DOHH2 (cell line): ENCODE measurements around the gene HERC2.
A peak's percentile ranks its signal among the peaks of the same experiment; 100 is the strongest.

Source experiments
- H3F3A ChIP-seq: fragments of 200-600 bp; sonication (generic), shearing (Covaris generic); 2 replicates; pipeline ENCODE4 v1.6.0; 2016; ENCODE audit warnings: antibody characterized with exemption, mild to moderate bottlenecking; ENCODE audit not compliant: control insufficient read depth, insufficient read depth
- H3K27ac ChIP-seq: fragments of 200-600 bp; sonication (generic); 2 replicates; pipeline ENCODE4 v1.5.1; 2014; ENCODE audit warnings: low read depth, mild to moderate bottlenecking, low read length, moderate library complexity
- H3K27me3 ChIP-seq: fragments of 200-600 bp; sonication (generic); 2 replicates; pipeline ENCODE4 v1.6.1; 2014; ENCODE audit warnings: mild to moderate bottlenecking, low read length, mixed read lengths; ENCODE audit not compliant: control insufficient read depth
- H3K36me3 ChIP-seq: fragments of 200-600 bp; sonication (generic); 2 replicates; pipeline ENCODE4 v1.6.1; 2014; ENCODE audit warnings: mild to moderate bottlenecking, low read length, moderate library complexity, mixed read lengths; ENCODE audit not compliant: control insufficient read depth
- H3K4me1 ChIP-seq: fragments of 200-600 bp; sonication (generic); 2 replicates; pipeline ENCODE4 v1.6.1; 2014; ENCODE audit warnings: mild to moderate bottlenecking, low read length, mixed read lengths; ENCODE audit not compliant: control insufficient read depth
- H3K4me2 ChIP-seq: fragments of 200-600 bp; sonication (generic); 2 replicates; pipeline ENCODE4 v1.6.0; 2014; ENCODE audit warnings: mild to moderate bottlenecking, low read length, moderate library complexity
- H3K4me3 ChIP-seq: fragments of 200-600 bp; sonication (generic); 2 replicates; pipeline ENCODE4 v1.5.1; 2014; ENCODE audit warnings: mild to moderate bottlenecking, low read length, mixed read lengths
- H3K79me2 ChIP-seq: fragments of 200-600 bp; sonication (generic); 2 replicates; pipeline ENCODE4 v1.6.1; 2014; ENCODE audit warnings: mild to moderate bottlenecking, low read length, mixed read lengths; ENCODE audit not compliant: control insufficient read depth
- H3K9me2 ChIP-seq: fragments of 200-600 bp; sonication (generic); replicated peaks from 2 replicates; pipeline ENCODE4 v1.6.1; 2014; ENCODE audit warnings: mild to moderate bottlenecking, low read length, mixed read lengths; ENCODE audit not compliant: control insufficient read depth
- H3K9me3 ChIP-seq: fragments of 200-600 bp; sonication (generic); 2 replicates; pipeline ENCODE4 v1.6.1; 2014; ENCODE audit warnings: antibody characterized with exemption, low read length, mixed read lengths; ENCODE audit not compliant: control insufficient read depth, insufficient read depth
- H4K20me1 ChIP-seq: fragments of 200-600 bp; sonication (generic); 2 replicates; pipeline ENCODE4 v1.6.0; 2014; ENCODE audit warnings: low read depth, mild to moderate bottlenecking, antibody characterized with exemption, low read length, moderate library complexity; ENCODE audit not compliant: control insufficient read depth, insufficient read depth
- EZH2phosphoT487 ChIP-seq: fragments of 200-600 bp; sonication (generic); IDR thresholded peaks from 2 replicates; pipeline ENCODE4 v1.6.1; 2017; ENCODE audit warnings: borderline replicate concordance, mild to moderate bottlenecking, antibody characterized with exemption, low read length, moderate library complexity, mixed read lengths
- TF ChIP-seq, protein P1 (sequence below): fragments of 200-600 bp; sonication (generic); IDR thresholded peaks from one replicate; pipeline ENCODE4 v1.5.1; 2014; ENCODE audit warnings: antibody characterized with exemption, mild to moderate bottlenecking, low read depth, low read length; ENCODE audit not compliant: poor library complexity, severe bottlenecking

HERC2 gene

DNA sequence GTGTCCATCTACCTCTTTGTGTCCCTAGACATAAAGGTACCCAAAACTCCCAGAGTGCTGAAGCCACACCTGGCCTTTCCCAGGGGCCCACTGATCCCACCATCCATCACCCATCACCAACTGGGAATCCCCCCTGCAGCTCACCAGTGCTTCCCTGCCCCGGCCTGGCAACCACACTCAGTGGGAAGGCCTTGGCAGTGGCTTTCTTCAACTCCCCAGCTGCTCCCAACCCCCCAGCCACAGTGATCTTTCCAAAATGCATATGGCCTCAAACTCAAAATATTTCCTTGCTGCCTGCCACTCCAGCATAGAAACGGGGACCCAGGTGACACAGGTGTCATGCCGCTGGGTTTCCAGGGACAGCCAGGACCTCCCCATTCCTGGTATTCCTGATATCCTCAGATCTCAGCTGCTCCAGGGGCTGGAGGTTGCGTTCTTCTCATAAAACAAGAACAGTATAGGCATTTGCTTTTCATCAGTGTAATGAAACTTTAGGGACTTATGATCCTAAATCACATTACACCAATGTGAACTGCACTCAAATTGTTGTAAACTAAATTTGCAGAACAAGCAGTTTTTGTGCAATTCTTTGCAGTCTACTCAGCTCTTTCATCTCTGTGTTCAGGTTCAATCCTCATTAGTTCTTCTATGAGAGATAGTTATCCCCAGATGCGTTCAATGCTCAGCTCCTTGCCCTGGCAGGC is 224.2 kb downstream of the HERC2 start:
- H4K20me1 ChIP-seq, result no peaks in the 10 kb centered on the region
- no peak overlapping the region for H3K4me2 ChIP-seq
- TF ChIP-seq EZH2phosphoT487, result no peak
- TF ChIP-seq, protein P1, sequence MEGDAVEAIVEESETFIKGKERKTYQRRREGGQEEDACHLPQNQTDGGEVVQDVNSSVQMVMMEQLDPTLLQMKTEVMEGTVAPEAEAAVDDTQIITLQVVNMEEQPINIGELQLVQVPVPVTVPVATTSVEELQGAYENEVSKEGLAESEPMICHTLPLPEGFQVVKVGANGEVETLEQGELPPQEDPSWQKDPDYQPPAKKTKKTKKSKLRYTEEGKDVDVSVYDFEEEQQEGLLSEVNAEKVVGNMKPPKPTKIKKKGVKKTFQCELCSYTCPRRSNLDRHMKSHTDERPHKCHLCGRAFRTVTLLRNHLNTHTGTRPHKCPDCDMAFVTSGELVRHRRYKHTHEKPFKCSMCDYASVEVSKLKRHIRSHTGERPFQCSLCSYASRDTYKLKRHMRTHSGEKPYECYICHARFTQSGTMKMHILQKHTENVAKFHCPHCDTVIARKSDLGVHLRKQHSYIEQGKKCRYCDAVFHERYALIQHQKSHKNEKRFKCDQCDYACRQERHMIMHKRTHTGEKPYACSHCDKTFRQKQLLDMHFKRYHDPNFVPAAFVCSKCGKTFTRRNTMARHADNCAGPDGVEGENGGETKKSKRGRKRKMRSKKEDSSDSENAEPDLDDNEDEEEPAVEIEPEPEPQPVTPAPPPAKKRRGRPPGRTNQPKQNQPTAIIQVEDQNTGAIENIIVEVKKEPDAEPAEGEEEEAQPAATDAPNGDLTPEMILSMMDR, result no peak
- H3K79me2 ChIP-seq, result no peaks in the 10 kb centered on the region
- no peaks in the 10 kb centered on the region for H3K36me3 ChIP-seq
- H3K9me3 ChIP-seq, result no peaks in the 10 kb centered on the region
- peaks cover 18% of the 10 kb centered on the region for H3K4me1 ChIP-seq
- H3F3A ChIP-seq, result no peaks in the 10 kb centered on the region
- H3K27me3 ChIP-seq, result peaks cover 56% of the 10 kb centered on the region
- no peak overlapping the region for H3K4me3 ChIP-seq
- no peaks in the 10 kb centered on the region for H3K9me2 ChIP-seq
- no peak overlapping the region for H3K27ac ChIP-seq

DNA sequence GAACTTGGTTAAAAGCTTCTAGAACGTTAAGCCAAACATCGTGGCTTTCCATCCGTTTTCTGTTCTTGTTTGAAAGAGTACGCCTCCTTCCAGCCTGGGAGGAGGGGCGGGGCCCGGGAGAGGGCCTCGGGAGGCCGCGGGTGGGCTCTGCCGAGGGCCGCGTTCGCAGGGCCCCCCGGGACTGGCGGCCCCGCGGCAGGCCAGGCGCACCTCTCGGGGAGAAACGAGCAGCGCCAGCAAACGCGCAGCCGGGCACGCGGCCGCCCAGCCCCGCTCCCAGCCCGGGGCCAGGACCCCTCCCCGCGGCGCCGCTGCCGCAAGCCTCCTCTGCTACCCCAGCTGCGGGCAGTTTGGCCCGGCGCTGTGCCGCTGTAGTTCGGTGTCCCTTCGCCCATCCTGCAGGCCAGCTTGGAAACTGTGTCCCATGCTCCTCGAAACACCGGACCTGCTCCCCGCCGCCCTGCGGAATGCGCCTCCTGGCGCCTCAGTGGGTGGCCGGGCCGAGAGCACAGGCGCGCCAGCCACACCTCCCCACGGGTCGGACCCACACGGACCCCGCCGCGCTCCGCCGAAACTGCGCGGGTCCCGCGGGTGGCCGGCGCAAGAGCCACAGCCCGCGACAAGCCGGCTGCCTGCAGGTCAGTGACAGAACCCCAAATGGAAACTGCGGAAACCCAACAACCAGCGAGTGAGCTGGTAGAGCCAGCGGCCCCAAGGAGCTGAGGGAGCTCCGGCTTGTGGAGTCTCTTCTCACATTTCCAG is 225.1 kb downstream of the HERC2 start:
- Histone ChIP-seq H3K79me2 (no peaks in the 10 kb centered on the region), H4K20me1 (no peaks in the 10 kb centered on the region), H3K4me2 (peak overlapping the region; percentile 100), H3K9me3 (no peaks in the 10 kb centered on the region), H3K36me3 (no peaks in the 10 kb centered on the region), H3K4me1 (peaks cover 18% of the 10 kb centered on the region), H3K27me3 (peaks cover 56% of the 10 kb centered on the region), H3K4me3 (peak overlapping the region; percentile 79), H3K27ac (no peak overlapping the region), H3K9me2 (no peaks in the 10 kb centered on the region), H3F3A (no peaks in the 10 kb centered on the region)
- TF ChIP-seq, protein P1, result no peak
- peak; percentile 16; the same call in 1 of the 2 replicates for TF ChIP-seq EZH2phosphoT487

DNA sequence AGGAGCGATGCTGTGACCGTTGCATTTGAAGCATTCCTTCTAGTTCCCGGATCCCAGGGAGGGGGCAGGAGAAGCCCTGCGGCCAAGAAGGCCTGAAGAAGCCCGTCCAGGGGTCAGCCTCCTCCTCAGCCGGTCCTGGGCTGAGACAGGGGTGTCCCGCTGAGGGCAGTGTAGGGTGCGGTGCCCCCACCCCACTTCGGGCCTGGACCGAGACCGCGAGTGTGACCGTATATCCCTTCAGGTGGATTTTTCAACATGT is 225.6 kb downstream of the HERC2 start:
- H3K9me2 ChIP-seq, result no peaks in the 10 kb centered on the region
- no peak overlapping the region for H3K27ac ChIP-seq
- peak overlapping the region; percentile 100 for H3K4me2 ChIP-seq
- no peaks in the 10 kb centered on the region for H3F3A ChIP-seq
- no peaks in the 10 kb centered on the region for H4K20me1 ChIP-seq
- H3K27me3 ChIP-seq, result peaks cover 56% of the 10 kb centered on the region
- no peak for TF ChIP-seq EZH2phosphoT487
- TF ChIP-seq, protein P1, result no peak
- peak overlapping the region; percentile 79 for H3K4me3 ChIP-seq
- H3K79me2 ChIP-seq, result no peaks in the 10 kb centered on the region
- H3K4me1 ChIP-seq, result peaks cover 18% of the 10 kb centered on the region
- no peaks in the 10 kb centered on the region for H3K36me3 ChIP-seq
- peaks cover 1% of the 10 kb centered on the region for H3K9me3 ChIP-seq
